HFFc6 (cell line): Measurements from ENCODE around the gene FAHD2A. TPM values are rescaled to one million over a fixed set of nuclear protein-coding genes. Genes with fewer than 3 reads are reported as not detected.

Source experiments
- DNase-seq: peaks from one replicate; pipeline ENCODE4 v3.0.0-alpha.2; 2018
- H3K27ac Mint-ChIP-seq: 2 replicates; pipeline ENCODE4 v1.8.0; 2020; ENCODE audit warnings: mild to moderate bottlenecking, mixed read lengths
- H3K27me3 Mint-ChIP-seq: 2 replicates; pipeline ENCODE4 v1.8.0; 2021; ENCODE audit warnings: mild to moderate bottlenecking, moderate library complexity, mixed read lengths; ENCODE audit not compliant: insufficient read depth
- H3K36me3 Mint-ChIP-seq: 2 replicates; pipeline ENCODE4 v1.8.0; 2021; ENCODE audit warnings: low read depth, mixed read lengths
- H3K4me1 Mint-ChIP-seq: 2 replicates; pipeline ENCODE4 v1.8.0; 2020; ENCODE audit warnings: low read depth, mixed read lengths
- H3K4me3 Mint-ChIP-seq: 2 replicates; pipeline ENCODE4 v1.8.0; 2020; ENCODE audit warnings: mild to moderate bottlenecking, moderate library complexity, mixed read lengths
- H3K9me3 Mint-ChIP-seq: 2 replicates; pipeline ENCODE4 v1.8.0; 2020; ENCODE audit warnings: mild to moderate bottlenecking, mixed read lengths
- CTCF ChIP-seq: fragments of 200-600 bp; sonication (generic); IDR thresholded peaks from 2 replicates; pipeline ENCODE4 v1.5.0; 2021; ENCODE audit warnings: antibody characterized with exemption, mild to moderate bottlenecking
- total RNA-seq, 6 experiments: library from RNA; stranded (reverse); fragmentation: NEBNext Ultra II Directional; extraction: Animal tissue kit (Norgen Biotek cat#: 25700); gene quantifications; 2 replicates in 1 of 6; 3 replicates in 5 of 6; pipeline ENCODE4 v1.2.3, GENCODE V29; 2021

The FAHD2A gene
- total RNA-seq, 6 experiments from 2014 or later = 23.1 to 28.0 (median 26.3) TPM

DNA sequence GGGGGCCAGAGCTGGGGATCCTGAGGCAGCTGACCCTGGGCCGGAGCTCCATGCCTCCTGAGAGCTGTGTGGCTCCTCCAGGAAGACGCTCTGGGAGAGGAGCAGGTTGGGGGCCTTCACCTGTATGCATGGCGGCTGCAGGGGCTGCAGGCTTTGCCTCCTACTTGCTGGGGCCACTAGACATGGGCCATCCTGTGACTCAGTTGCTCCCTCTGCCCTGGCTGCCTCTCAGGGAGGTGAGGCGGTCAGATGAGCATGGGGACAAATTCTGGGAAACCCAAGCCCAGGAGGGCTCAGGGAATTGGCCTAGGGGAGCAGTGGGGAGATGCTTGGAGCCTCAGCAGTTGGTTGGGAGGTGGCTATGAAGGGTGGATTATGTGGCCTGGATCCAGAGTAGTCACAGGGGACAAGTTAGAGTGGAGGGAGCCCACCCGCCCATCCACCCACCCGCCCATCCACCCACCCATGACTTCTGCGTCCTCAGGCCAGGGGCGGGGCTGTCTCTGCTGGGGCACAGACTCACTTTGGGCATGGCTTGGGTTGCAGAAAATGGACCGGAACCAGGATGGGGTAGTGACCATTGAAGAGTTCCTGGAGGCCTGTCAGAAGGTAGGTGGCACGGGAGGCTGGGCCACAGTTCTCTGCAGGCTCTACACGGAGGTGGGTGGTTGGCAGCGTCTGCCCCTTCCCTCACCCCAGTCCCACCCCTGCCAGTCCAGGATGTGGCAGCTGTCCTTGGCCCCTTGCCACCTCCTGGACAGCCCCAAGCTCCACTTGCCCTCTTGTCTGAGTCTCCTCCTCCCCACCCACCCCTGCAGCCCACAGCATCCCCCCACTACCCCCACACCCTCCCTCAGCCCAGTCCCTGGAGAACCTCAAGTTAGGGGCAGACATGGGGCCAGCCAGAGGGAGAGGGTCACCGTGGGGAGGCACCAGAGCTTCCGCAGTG, 19.5 kb upstream of the FAHD2A start:
- Mint-ChIP-seq H3K27ac (no peak overlapping the region), H3K9me3 (no peaks in the 10 kb centered on the region), H3K27me3 (peaks cover 20% of the 10 kb centered on the region), H3K4me3 (no peak overlapping the region), H3K4me1 (no peaks in the 10 kb centered on the region), H3K36me3 (no peaks in the 10 kb centered on the region)
- no peak for DNase-seq
- TF ChIP-seq CTCF = no peak

DNA sequence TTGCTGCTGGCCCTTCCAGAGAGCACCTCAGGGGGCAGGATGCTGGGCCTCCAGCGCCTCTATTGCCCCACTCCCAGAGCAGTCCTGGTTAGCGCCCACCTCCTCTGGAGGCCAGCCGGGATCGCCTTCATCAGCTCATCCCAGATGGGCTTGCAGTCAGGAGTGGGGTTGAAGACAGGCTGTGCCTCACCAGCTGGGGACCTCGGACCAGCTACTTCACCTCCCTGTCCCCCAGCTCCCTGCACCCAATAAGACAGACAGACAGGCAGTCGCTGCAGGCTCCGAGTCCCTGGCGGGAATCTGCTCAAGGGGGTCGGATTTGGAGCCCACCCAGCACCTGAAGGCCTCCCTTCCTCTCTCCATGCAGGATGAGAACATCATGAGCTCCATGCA, 18.9 kb upstream of the FAHD2A start:
- DNase-seq = no peak
- Mint-ChIP-seq H3K27ac (no peak overlapping the region), H3K27me3 (peaks cover 20% of the 10 kb centered on the region), H3K4me1 (no peaks in the 10 kb centered on the region), H3K9me3 (no peaks in the 10 kb centered on the region), H3K4me3 (no peak overlapping the region), H3K36me3 (no peaks in the 10 kb centered on the region)
- no peak for TF ChIP-seq CTCF

DNA sequence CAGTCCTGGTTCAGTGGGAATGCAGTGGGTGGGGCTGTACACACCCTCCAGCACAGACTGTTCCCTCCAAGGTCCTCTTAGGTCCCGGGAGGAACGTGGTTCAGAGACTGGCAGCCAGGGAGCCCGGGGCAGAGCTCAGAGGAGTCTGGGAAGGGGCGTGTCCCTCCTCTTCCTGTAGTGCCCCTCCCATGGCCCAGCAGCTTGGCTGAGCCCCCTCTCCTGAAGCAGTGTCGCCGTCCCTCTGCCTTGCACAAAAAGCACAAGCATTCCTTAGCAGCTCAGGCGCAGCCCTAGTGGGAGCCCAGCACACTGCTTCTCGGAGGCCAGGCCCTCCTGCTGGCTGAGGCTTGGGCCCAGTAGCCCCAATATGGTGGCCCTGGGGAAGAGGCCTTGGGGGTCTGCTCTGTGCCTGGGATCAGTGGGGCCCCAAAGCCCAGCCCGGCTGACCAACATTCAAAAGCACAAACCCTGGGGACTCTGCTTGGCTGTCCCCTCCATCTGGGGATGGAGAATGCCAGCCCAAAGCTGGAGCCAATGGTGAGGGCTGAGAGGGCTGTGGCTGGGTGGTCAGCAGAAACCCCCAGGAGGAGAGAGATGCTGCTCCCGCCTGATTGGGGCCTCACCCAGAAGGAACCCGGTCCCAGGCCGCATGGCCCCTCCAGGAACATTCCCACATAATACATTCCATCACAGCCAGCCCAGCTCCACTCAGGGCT, 17.5 kb upstream of the FAHD2A start:
- no peaks in the 10 kb centered on the region for H3K9me3 Mint-ChIP-seq
- no peak overlapping the region for H3K27ac Mint-ChIP-seq
- no peaks in the 10 kb centered on the region for H3K36me3 Mint-ChIP-seq
- H3K4me3 Mint-ChIP-seq = no peak overlapping the region
- no peak for TF ChIP-seq CTCF
- no peak for DNase-seq
- no peaks in the 10 kb centered on the region for H3K4me1 Mint-ChIP-seq
- peaks cover 17% of the 10 kb centered on the region for H3K27me3 Mint-ChIP-seq

GRCh38 chr2:95385570-95385984, 16.9 kb upstream of the FAHD2A start:
- peaks cover 18% of the 10 kb centered on the region for H3K27me3 Mint-ChIP-seq
- no peaks in the 10 kb centered on the region for H3K9me3 Mint-ChIP-seq
- no peak overlapping the region for H3K4me3 Mint-ChIP-seq
- DNase-seq = no peak
- no peaks in the 10 kb centered on the region for H3K4me1 Mint-ChIP-seq
- H3K27ac Mint-ChIP-seq = no peak overlapping the region
- TF ChIP-seq CTCF = no peak
- H3K36me3 Mint-ChIP-seq = no peaks in the 10 kb centered on the region

GRCh38 chr2:95386031-95386430, 16.5 kb upstream of the FAHD2A start:
- Mint-ChIP-seq H3K4me3 (no peak overlapping the region), H3K4me1 (no peaks in the 10 kb centered on the region), H3K36me3 (no peaks in the 10 kb centered on the region), H3K27me3 (peaks cover 14% of the 10 kb centered on the region), H3K9me3 (no peaks in the 10 kb centered on the region), H3K27ac (no peak overlapping the region)
- no peak for DNase-seq
- TF ChIP-seq CTCF = no peak
